H1 (cell line): ENCODE results near the gene NMU. TPM values are rescaled to one million over a fixed set of nuclear protein-coding genes. Genes with fewer than 3 reads are reported as not detected.

Experiments used
- CTCF ChIA-PET: fragments of 300-600 bp; sonication (Branson Sonifier 250); formaldehyde crosslinking; loops from one replicate; lab custom pipeline; 2021; ENCODE audit not compliant: partially characterized antibody; lab: Charles Lee
- POLR2A ChIA-PET: fragments of 300-600 bp; sonication (Branson Sonifier 250); formaldehyde crosslinking; loops from one replicate; lab custom pipeline; 2021; ENCODE audit warnings: inconsistent platforms; ENCODE audit not compliant: partially characterized antibody; lab: Charles Lee
- DNase-seq, 2 experiments: peaks; one replicate each; pipeline versions ENCODE4 v3.0.0 to v3.0.0-alpha.2; 2010 to 2022; ENCODE audit warnings: low spot score in 2 of 2, low read depth in 1 of 2, mixed read lengths in 1 of 2
- FAIRE-seq: peaks from 2 replicates; lab custom pipeline; 2011; peaks lifted over from hg19 to GRCh38; lab: Jason Lieb, UNC
- H2AFZ ChIP-seq: 2 replicates; pipeline ENCODE4 v1.8.1; 2012; ENCODE audit warnings: low read length, inconsistent platforms
- H2AK5ac ChIP-seq: 2 replicates; pipeline ENCODE4 v1.6.1; 2013; ENCODE audit warnings: low read depth, low read length
- H2BK120ac ChIP-seq: replicated peaks from 2 replicates; pipeline ENCODE3; 2013; ENCODE audit warnings: low read depth, low read length, inconsistent platforms
- H2BK12ac ChIP-seq: 2 replicates; pipeline ENCODE4 v1.6.1; 2013; ENCODE audit warnings: low read depth, low read length
- H2BK15ac ChIP-seq: 2 replicates; pipeline ENCODE4 v1.6.1; 2013; ENCODE audit warnings: low read length
- H2BK20ac ChIP-seq: 2 replicates; pipeline ENCODE4 v1.6.1; 2013; ENCODE audit warnings: low read length
- H2BK5ac ChIP-seq: 2 replicates; pipeline ENCODE4 v1.6.1; 2013; ENCODE audit warnings: low read depth, low read length
- H3K14ac ChIP-seq: 2 replicates; pipeline ENCODE4 v1.6.1; 2013; ENCODE audit warnings: inconsistent platforms; ENCODE audit not compliant: insufficient read length
- H3K18ac ChIP-seq: 2 replicates; pipeline ENCODE4 v1.6.1; 2013; ENCODE audit warnings: low read length; ENCODE audit errors: extremely low read depth
- H3K23ac ChIP-seq: 2 replicates; pipeline ENCODE4 v1.6.1; 2013; ENCODE audit warnings: inconsistent platforms; ENCODE audit not compliant: insufficient read length
- H3K23me2 ChIP-seq: 2 replicates; pipeline ENCODE4 v1.6.1; 2013; ENCODE audit warnings: low read depth, low read length
- H3K27ac ChIP-seq: 2 replicates; pipeline ENCODE4 v1.6.1; 2011; ENCODE audit warnings: low read depth, low read length, inconsistent platforms
- H3K27me3 ChIP-seq, 4 experiments: replicated peaks in 1 of 4; 1 replicate in 1 of 4; 2 replicates in 3 of 4; pipeline versions ENCODE4 v1.6.1 to v1.8.1; 2011 to 2013; ENCODE audit warnings: low read length in 3 of 4, mild to moderate bottlenecking in 3 of 4, inconsistent platforms in 2 of 4, mixed read lengths in 2 of 4, moderate library complexity in 1 of 4; ENCODE audit not compliant: control insufficient read depth in 3 of 4, insufficient read depth in 3 of 4; ENCODE audit errors: extremely low read depth in 1 of 4
- H3K36me3 ChIP-seq, 4 experiments: 2 replicates each; pipeline versions ENCODE4 v1.6.1 to v1.8.1; 2011 to 2013; ENCODE audit warnings: mild to moderate bottlenecking in 4 of 4, low read length in 3 of 4, moderate library complexity in 2 of 4, control low read depth in 1 of 4, inconsistent platforms in 1 of 4; ENCODE audit not compliant: insufficient read depth in 4 of 4, control insufficient read depth in 2 of 4
- H3K4ac ChIP-seq: replicated peaks from 2 replicates; pipeline ENCODE3; 2013; ENCODE audit warnings: low read length, low read depth, mixed read lengths, inconsistent platforms; ENCODE audit not compliant: insufficient read length
- H3K4me1 ChIP-seq, 4 experiments: replicated peaks in 1 of 4; 1 replicate in 1 of 4; 2 replicates in 3 of 4; pipeline versions ENCODE4 v1.6.1 to v1.8.1; 2011 to 2013; ENCODE audit warnings: low read length in 3 of 4, inconsistent platforms in 2 of 4, mixed read lengths in 1 of 4; ENCODE audit not compliant: insufficient read depth in 4 of 4, control insufficient read depth in 3 of 4
- H3K4me2 ChIP-seq, 2 experiments: 2 replicates each; pipeline versions ENCODE4 v1.6.1 to v1.8.1; 2011 to 2013; ENCODE audit warnings: low read depth in 2 of 2, low read length in 2 of 2, control low read depth in 1 of 2, inconsistent platforms in 1 of 2, mild to moderate bottlenecking in 1 of 2; ENCODE audit not compliant: insufficient read depth in 1 of 2
- H3K4me3 ChIP-seq, 4 experiments: fragments of 200-600, 300-600 bp in 1 of 4; sonication (generic), shearing (Covaris generic), sonication (Bioruptor Twin) in 1 of 4; 2 replicates each; pipeline versions ENCODE4 v1.5.1 to v1.8.1; 2011 to 2016; ENCODE audit warnings: low read length in 4 of 4, low read depth in 3 of 4, control low read depth in 2 of 4, inconsistent platforms in 2 of 4, mild to moderate bottlenecking in 2 of 4, mixed read lengths in 1 of 4, moderate library complexity in 1 of 4; ENCODE audit not compliant: insufficient read depth in 2 of 4; ENCODE audit errors: extremely low read depth in 1 of 4
- H3K56ac ChIP-seq: replicated peaks from 2 replicates; pipeline ENCODE3; 2013; ENCODE audit warnings: low read depth, mild to moderate bottlenecking, mixed read lengths, low read length, inconsistent platforms; ENCODE audit not compliant: insufficient read length
- H3K79me1 ChIP-seq: 2 replicates; pipeline ENCODE4 v1.6.1; 2013; ENCODE audit warnings: low read depth, low read length, control low read depth
- H3K79me2 ChIP-seq, 2 experiments: 2 replicates each; pipeline versions ENCODE4 v1.6.1 to v1.8.1; 2012 to 2013; ENCODE audit warnings: low read length in 2 of 2, mild to moderate bottlenecking in 2 of 2, inconsistent platforms in 1 of 2; ENCODE audit not compliant: insufficient read depth in 2 of 2, control insufficient read depth in 1 of 2
- H3K9ac ChIP-seq, 4 experiments: replicated peaks in 1 of 4; 1 replicate in 1 of 4; 2 replicates in 3 of 4; pipeline versions ENCODE4 v1.6.1 to v1.8.1; 2011 to 2013; ENCODE audit warnings: low read depth in 3 of 4, low read length in 3 of 4, control low read depth in 2 of 4, mild to moderate bottlenecking in 2 of 4, moderate library complexity in 2 of 4, inconsistent platforms in 1 of 4; ENCODE audit errors: extremely low read depth in 1 of 4
- H3K9me3 ChIP-seq, 2 experiments: 2 replicates each; pipeline versions ENCODE4 v1.6.1 to v1.8.1; 2012 to 2013; ENCODE audit warnings: mild to moderate bottlenecking in 2 of 2, moderate library complexity in 2 of 2, control low read depth in 1 of 2, inconsistent platforms in 1 of 2, low read depth in 1 of 2, low read length in 1 of 2, mixed read lengths in 1 of 2; ENCODE audit not compliant: insufficient read depth in 2 of 2
- H4K20me1 ChIP-seq, 2 experiments: replicated peaks in 1 of 2; 2 replicates each; pipeline versions ENCODE3 to v1.8.1; 2011 to 2013; ENCODE audit warnings: inconsistent platforms in 2 of 2, low read length in 2 of 2, mild to moderate bottlenecking in 1 of 2; ENCODE audit not compliant: insufficient read depth in 2 of 2, control insufficient read depth in 1 of 2
- H4K5ac ChIP-seq: 2 replicates; pipeline ENCODE4 v1.6.1; 2013; ENCODE audit warnings: low read length, low read depth, mixed read lengths, inconsistent platforms; ENCODE audit not compliant: insufficient read length
- H4K8ac ChIP-seq: 2 replicates; pipeline ENCODE4 v1.8.0; 2013; ENCODE audit warnings: mild to moderate bottlenecking, moderate library complexity, low read length, inconsistent platforms; ENCODE audit not compliant: insufficient read depth; ENCODE audit errors: extremely low read depth
- H4K91ac ChIP-seq: replicated peaks from 2 replicates; pipeline ENCODE3; 2013; ENCODE audit warnings: low read length, mixed read lengths, inconsistent platforms; ENCODE audit not compliant: insufficient read length
- CTBP2 ChIP-seq: IDR thresholded peaks from 2 replicates; pipeline ENCODE4 v1.7.0; 2011; ENCODE audit warnings: borderline replicate concordance, mild to moderate bottlenecking, moderate library complexity, mixed read lengths, low read length; ENCODE audit not compliant: insufficient read depth, insufficient read length
- EGR1 ChIP-seq: IDR thresholded peaks from 2 replicates; pipeline ENCODE4 v1.6.1; 2011; ENCODE audit warnings: low read depth, low read length, borderline replicate concordance
- JUN ChIP-seq: IDR thresholded peaks from 2 replicates; pipeline ENCODE4 v1.6.1; 2011; ENCODE audit warnings: low read depth, mild to moderate bottlenecking, improper control_type of control experiment, low read length
- RNF2 ChIP-seq: fragments of 200-900, 300-1000 bp; sonication (generic); IDR thresholded peaks from 2 replicates; pipeline ENCODE4 v1.7.1; 2016; ENCODE audit warnings: borderline replicate concordance, low read depth, mild to moderate bottlenecking, antibody characterized with exemption, low read length; ENCODE audit not compliant: poor library complexity, severe bottlenecking; ENCODE audit errors: missing control alignments
- WGBS, 2 experiments: shearing (Covaris generic) in 1 of 2; methylation state at CpG; one replicate each; pipeline versions ENCODE4 v1.1.6 to v1.1.7; 2013 to 2015; ENCODE audit warnings: low lambda C conversion rate in 2 of 2, mixed read lengths in 2 of 2, inconsistent platforms in 1 of 2, low coverage in 1 of 2, missing lambda C conversion rate in 1 of 2; ENCODE audit not compliant: insufficient replicate concordance in 2 of 2, insufficient coverage in 1 of 2, insufficient read length in 1 of 2; ENCODE audit errors: extremely low coverage in 1 of 2, missing lambda C conversion rate in 1 of 2; 5-methylcytosine and 5-hydroxymethylcytosine counted together
- polyA plus RNA-seq, 7 experiments: library from polyadenylated mRNA; depleted of rRNA in 3 of 7; stranded (reverse) in 5 of 7; unstranded in 2 of 7; fragments of >200 nt in 5 of 7; fragments of 200-250 nt in 2 of 7; gene quantifications; 1 replicate in 5 of 7; 2 replicates in 1 of 7; 4 replicates in 1 of 7; pipeline versions ENCODE4 v1.2.1 to v1.2.3, GENCODE V29; 2011 to 2013; ENCODE audit warnings: missing spikeins in 2 of 7, mixed read lengths in 2 of 7
- total RNA-seq: library from RNA; stranded (reverse); fragmentation: NEBNext Ultra II Directional; extraction: Animal tissue kit (Norgen Biotek cat#: 25700); gene quantifications from 2 replicates; pipeline ENCODE4 v1.2.1, GENCODE V29; 2021

Gene NMU
- total and polyA plus RNA-seq, 2 of the 8 experiments (the other 6 are each of a cell fraction or from before 2014, with no cell fraction given), result 30.5 to 50.4 TPM

DNA sequence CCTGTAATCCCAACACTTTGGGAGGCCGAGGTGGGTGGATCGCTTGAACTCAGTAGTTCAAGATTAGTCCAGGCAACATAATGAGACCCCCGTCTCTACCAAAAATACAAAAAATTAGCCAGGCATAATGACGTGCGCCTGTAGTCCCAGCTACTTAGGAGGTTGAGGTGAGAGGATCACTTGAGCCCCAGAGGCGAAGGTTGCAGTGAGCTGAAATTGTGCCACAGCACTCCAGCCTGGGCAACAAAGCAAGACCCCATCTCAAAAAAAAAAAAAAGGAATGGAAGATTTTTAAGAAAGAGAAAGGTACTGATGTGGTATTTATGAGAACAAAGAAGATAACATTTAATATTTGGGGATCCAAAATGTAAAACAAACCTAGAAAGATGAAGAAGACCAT, 27.0 kb upstream of the NMU start:
- Histone ChIP-seq H2AFZ (no peak overlapping the region), H2BK20ac (no peak overlapping the region), H3K27me3 (no peaks in the 10 kb centered on the region), H3K9ac (no peak overlapping the region), H4K8ac (no peak overlapping the region), H3K79me2 (no peaks in the 10 kb centered on the region), H3K4me3 (no peak overlapping the region), H4K91ac (no peak overlapping the region), H3K4me1 (no peaks in the 10 kb centered on the region; a peak in 1 of 7 replicates), H3K23me2 (no peaks in the 10 kb centered on the region; the same call in 1 of the 2 replicates), H2BK120ac (no peak overlapping the region), H2BK5ac (no peak overlapping the region), H4K5ac (no peak overlapping the region), H3K23ac (no peak overlapping the region), H3K4me2 (no peak overlapping the region), H3K36me3 (no peaks in the 10 kb centered on the region), H2BK15ac (no peak overlapping the region), H3K4ac (no peak overlapping the region), H2BK12ac (no peak overlapping the region), H3K79me1 (no peaks in the 10 kb centered on the region)
- WGBS, 2 experiments, result 96% methylated on average over 5 of the region's 6 CpGs; no CpG with 5 or more reads in 1 of the 2 experiments
- ChIA-PET POLR2A (no interaction called here), CTCF (no interaction called here)
- TF ChIP-seq EGR1, result no peak
- TF ChIP-seq RNF2, result no peak
- no peak for TF ChIP-seq JUN
- TF ChIP-seq CTBP2, result no peak
- TF ChIP-seq, all 59 proteins: peak for 0
- H3K9me3 ChIP-seq, result no peaks in the 10 kb centered on the region
- no peaks in the 10 kb centered on the region for H4K20me1 ChIP-seq
- no peak overlapping the region for H3K14ac ChIP-seq
- no peak overlapping the region for H3K27ac ChIP-seq
- no peak overlapping the region for H2AK5ac ChIP-seq
- H3K56ac ChIP-seq, result no peak overlapping the region
- no peak for DNase-seq
- no peak for FAIRE-seq
- H3K18ac ChIP-seq, result no peak overlapping the region
